AML-193 (cell line): Measurements from ENCODE around the gene FRMPD2.
"Not testable (repeated sequence)": the region's sequence is repeated elsewhere in the genome, so short reads cannot be mapped to it uniquely, and the experiment has no call there.

Source experiments
- DNase-seq, 2 experiments: peaks; one replicate each; lab custom pipeline; 2025; lab: John Stamatoyannopoulos, UW

FRMPD2 gene

GRCh38 chr10:48287417-48288391 lies 13.2 kb upstream of the FRMPD2 start:
- DNase-seq = no peak

GRCh38 chr10:48286356-48286755 lies 11.9 kb upstream of the FRMPD2 start:
- no peak for DNase-seq

GRCh38 chr10:48285710-48286109 lies 11.2 kb upstream of the FRMPD2 start:
- DNase-seq = no peak

GRCh38 chr10:48284811-48285210 lies 10.3 kb upstream of the FRMPD2 start:
- no peak for DNase-seq

DNA sequence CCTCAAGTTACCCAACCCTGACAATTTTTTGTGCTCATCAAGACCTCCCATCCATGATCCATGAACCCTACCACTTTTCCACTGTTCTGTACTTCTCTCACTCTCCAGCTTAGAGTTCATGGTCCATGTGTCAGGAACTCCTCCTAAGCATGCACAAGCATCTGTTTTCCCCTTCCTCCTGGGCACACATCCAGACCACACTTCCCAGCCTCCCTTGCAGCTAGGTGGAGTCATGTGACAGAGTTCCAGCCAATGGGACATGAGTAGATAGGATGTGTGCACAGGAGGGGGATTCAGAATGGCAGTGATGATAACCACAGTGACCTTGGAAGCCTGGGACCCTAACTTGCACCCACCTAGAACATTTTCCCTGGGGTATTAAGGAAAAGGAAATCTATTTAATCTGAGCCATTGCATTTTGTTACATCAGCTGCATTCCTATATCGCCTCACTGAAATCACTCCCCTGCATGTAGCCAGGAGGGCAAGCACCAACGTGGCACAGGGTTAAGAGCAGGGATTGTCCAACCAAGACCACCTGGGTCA lies 9.6 kb upstream of the FRMPD2 start:
- DNase-seq = no peak

DNA sequence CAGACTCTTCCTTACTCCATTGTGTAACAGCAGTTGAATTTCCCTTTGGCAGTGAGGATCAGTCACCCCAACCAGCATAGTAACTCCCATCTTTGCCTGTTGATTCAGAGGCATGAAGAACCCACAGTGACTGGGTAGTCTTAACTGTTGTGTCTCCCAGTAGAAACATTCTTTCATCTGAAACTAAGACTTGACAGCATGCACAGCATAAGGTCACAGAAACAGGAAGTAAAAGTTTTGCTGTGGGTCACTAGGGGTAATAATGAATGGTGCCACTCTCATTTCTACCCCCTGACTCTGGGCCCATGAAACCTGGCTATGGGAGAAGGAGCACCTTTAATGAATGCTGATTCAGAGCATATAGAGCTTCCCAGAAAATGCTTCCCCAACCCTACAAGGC lies 8.3 kb upstream of the FRMPD2 start:
- no peak for DNase-seq

DNA sequence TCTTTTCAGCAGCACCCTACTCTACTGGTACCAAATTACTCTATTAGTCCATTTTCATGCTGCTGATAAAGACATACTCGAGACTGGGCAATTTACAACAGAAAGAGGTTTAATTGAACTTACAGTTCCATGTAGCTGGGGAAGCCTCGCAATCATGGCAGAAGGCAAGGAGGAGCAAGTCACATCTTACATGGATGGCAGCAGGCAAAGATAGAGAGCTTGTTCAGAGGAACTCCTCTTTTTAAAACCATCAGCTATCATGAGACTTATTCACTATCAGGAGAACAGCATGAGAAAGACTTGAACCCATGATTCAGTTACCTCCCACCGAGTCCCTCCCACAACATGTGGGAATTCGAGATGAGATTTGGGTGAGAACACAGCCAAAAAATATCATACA lies 7.2 kb upstream of the FRMPD2 start:
- not testable (repeated sequence) for DNase-seq

DNA sequence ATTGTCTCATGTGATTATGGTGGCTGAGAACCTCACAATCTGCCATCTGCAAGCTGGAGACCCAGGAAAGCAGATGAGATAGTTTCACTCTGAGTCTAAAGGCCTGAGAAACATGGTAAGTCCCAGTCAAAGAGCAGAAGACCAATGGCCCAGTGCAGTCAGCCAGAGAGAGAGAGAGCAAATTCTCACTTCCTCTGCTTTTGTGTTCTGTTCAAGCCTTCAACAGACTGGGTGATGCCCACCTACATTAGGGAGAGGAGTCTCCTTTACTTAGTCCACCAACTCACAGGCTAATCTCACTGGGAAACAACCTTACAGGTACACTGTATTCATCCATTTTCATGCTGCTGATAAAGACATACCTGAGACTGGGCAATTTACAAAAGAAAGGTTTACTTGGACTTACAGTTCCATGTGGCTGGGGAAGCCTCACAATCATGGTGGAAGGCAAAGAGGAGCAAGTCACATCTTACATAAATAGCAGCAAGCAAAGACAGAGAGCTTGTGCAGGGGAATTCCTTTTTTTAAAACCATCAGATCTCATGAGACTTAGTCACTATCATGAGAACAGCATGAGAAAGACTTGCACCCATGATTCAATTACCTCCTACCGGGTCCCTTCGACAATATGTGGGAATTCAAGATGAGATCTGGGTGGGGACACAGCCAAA lies 4.7 kb upstream of the FRMPD2 start:
- no peak for DNase-seq

DNA sequence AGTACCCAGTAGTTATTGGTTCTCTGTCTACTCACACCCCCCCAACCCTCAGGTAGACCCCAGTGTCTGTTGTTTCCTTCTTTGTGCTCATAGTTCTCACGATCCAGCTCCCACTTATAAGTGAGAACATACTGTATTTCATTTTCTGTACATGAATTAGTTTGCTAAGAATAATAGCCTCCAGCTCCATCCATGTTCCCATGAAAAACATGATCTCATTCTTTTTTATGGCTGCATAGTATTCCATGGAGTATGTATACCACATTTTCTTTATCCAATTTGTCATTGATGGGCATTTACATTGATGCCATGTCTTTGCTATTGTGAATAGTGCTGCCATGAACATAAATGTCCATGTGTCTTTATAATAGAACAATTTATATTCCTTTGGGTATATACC lies 2.6 kb upstream of the FRMPD2 start:
- DNase-seq = no peak

DNA sequence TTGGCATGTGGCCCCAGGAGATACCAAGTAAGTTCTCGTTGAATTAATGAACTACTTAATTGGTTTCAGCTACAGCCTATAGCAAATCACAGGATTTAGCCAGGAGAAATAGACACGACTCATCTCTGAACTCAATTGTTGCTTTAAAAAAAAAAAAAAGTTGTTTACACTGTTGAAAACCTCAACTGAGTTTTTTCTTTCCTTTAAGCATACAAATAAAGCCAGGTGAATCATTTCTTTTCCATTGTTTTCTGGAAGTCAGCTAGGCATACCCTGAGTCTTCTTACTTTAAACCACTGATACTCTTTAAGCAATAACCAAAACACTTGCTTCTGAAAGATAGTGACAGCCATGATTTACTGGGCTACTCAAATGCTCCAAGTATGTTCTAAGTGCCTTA lies 755 bp downstream of the FRMPD2 start:
- no peak for DNase-seq

DNA sequence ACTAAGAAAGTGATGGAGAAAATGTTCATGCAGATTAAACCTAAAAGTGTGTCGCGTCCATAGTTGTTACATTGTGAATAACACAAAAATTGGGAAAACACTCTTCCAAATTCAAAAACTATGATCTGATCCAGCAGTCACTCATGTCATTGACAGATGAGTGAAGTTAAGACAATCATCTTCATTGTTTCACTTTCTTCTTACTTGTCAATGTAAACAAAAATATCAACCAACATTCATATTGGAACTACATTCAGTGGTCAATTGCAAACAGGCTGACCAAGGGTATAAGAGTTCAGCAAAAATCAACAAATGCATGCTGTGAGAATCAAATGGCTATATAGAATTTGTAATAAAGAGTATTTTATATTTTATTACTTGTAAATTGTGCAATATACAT lies 1.8 kb downstream of the FRMPD2 start:
- DNase-seq = no peak

GRCh38 chr10:48271047-48271730 lies 3.3 kb downstream of the FRMPD2 start:
- no peak for DNase-seq

- no peak for DNase-seq
These were observed 8.0 kb downstream of the FRMPD2 start for GRCh38 chr10:48266528-48266927.

DNA sequence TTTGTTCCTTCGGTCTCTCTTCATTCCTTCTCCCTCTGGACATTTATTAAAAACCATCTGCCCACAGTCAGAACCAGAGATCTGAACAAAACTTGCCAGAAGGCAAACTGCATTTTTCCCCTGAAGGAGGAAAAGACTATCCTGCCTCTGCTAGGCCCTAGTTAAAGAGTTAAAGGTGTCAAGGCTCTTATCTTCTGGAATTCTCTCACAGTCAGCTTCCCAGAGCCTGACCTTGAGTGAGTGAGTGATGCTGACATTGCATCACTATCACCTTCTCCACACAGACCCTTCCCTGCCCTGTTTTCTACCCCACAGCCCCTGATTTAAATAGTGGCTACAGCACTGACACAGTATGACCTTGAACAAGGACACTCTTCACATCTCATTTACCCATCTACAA lies 16.4 kb downstream of the FRMPD2 start:
- no peak for DNase-seq

DNA sequence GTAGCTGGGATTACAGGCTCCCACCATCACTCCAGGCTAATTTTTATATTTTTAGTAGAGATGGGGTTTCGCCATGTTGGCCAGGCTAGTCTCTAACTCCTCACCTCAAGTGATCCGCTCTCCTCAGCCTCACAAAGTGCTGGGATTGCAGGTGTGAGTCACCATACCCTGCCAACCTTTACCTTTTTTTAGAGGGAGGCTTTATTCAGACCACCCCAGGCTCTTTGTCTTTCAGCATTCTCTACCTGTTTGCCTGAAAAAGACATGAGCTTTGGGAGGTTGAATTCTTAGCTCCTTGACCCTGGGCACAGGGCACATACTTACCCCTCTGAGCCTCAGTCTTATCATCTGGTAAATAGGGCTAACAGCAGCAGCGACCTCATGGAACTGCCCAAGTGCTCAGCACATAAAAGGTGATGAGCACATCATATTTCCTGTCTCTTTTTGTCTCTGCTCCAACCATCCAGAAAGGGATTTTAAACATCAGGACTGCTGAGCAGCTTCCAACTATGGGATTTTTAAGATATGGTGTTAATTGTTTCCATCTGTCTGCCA lies 17.0 kb downstream of the FRMPD2 start:
- DNase-seq = no peak

GRCh38 chr10:48255722-48256121 lies 18.8 kb downstream of the FRMPD2 start:
- no peak for DNase-seq

DNA sequence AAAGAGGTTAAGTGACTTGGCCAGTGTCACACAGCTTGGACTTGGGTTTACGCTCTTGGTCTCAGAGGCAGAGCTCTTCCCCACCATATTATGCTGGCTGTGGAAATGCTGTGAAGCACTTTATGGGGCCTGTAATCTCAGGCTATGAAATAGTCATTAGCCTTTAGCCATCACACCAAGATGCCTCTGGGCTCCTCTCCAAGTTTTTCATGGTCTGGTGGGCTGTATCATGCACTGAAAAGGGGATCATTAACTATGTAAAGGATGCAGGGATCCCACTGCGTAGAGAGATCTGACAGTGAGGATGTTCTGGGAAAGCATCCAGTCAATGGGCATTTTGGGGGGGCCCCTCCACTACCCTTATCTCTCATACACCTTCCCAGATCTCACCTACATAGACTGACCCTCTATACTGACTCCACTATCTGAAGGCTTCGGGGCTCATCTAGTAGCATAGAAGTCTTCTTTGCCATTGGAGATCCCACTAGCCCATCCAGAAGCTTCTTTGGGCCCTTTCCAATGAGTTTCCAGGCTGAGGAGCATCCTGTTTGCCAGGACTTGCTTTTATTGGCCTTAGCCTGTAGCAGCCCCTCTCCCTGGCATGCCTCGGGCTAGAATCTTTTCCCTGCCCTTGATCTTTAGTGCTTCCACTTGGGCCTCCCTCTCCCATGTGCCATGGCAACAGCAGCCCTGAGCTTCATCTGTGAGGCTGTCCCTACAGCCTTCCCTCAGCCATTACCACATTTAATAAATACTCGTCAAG lies 19.6 kb downstream of the FRMPD2 start:
- no peak for DNase-seq

- DNase-seq = no peak
These were observed 20.4 kb downstream of the FRMPD2 start for GRCh38 chr10:48253970-48254657.

DNA sequence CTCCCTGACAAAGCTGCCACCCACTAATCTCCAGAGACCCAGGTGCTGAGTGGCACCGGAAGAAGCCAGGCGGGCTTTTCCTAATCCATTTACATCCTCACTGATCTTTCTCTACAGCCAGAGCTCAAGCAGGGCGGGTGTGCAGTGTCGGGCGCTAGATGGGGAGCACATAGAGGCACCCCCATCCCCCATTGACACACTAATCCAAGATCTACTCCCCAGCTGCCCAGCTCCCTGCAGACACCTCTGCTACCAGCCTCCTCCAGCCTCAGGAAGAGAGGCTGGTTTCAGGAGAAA lies 22.2 kb downstream of the FRMPD2 start:
- no peak for DNase-seq

DNA sequence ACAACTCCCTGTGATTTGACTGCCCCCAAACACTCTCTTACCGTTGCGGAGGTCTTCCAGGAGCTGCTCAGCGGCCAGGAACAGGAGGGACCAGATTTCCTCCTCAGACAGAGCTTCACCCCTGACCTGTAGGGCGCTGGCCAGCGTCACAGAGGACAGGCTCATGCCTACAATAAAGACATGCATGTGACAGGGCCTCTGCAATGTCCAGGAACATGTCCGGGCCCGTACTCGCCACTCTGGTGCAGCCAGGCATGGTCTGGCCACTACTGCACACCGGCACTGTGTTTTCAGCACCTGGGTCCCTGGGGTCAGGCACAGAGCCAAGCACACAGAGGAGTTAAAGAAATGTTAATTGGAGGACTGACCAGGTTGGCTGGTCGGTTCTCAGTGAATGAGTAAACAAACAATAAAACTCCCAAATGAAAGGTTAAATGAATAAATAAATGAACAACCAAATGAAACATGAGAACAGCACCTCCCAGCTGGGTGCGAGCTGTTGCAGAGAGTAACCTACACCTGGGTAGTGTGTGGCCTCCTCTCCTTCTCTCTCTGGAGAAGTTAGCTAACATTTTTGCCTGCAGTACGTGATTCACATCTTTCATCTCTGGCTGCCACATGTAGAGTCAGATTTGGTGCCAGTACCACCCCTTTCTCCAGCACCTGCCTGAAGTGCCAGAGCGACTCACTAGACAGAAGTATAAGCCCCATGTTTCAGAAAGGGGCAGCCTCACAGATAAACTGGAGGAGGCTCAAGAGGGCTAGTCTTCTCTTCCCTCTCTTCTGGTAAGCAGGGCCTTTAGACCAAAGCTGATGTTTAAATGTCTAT lies 22.8 kb downstream of the FRMPD2 start:
- DNase-seq = no peak
